Upper lobe of left lung (tissue), 6 donors: ENCODE results near the gene C11orf58. TPM values are rescaled to one million over a fixed set of nuclear protein-coding genes. Genes with fewer than 3 reads are reported as not detected.
A peak's percentile ranks its signal among the peaks of the same experiment; 100 is the strongest.

Experiments
- ATAC-seq, 2 donors: fragments of 200-7000 bp; cut with Tn5 transposase; one replicate each; pipeline ENCODE4 v1.9.1; 2022; ENCODE audit warnings: mild to moderate bottlenecking in 2 of 2, moderate library complexity in 2 of 2; ENCODE audit not compliant: low FRiP score in 2 of 2
- DNase-seq, 2 donors: peaks; one replicate each; pipeline ENCODE4 v3.0.0-alpha.2; 2019 to 2020
- H3K27ac ChIP-seq, 4 donors: fragments of 200-600 bp; sonication (generic); one replicate each; pipeline ENCODE4 v1.5.1; 2016 to 2019
- H3K27me3 ChIP-seq, 4 donors: fragments of 200-600 bp; sonication (generic); one replicate each; pipeline ENCODE4 v1.5.1; 2017 to 2019
- H3K36me3 ChIP-seq, 4 donors: fragments of 200-600 bp; sonication (generic); one replicate each; pipeline ENCODE4 v1.5.1; 2016 to 2019
- H3K4me1 ChIP-seq, 4 donors: fragments of 200-600 bp; sonication (generic); one replicate each; pipeline ENCODE4 v1.5.1; 2018 to 2019
- H3K4me3 ChIP-seq, 4 donors: fragments of 200-600 bp; sonication (generic); one replicate each; pipeline ENCODE4 v1.5.1; 2017 to 2019; ENCODE audit warnings: mild to moderate bottlenecking in 2 of 4, moderate library complexity in 1 of 4
- H3K9me3 ChIP-seq, 4 donors: fragments of 200-600 bp; sonication (generic); one replicate each; pipeline ENCODE4 v1.5.1; 2018 to 2019
- CTCF ChIP-seq, 6 experiments: fragments of 450-650 bp in 4 of 6; fragments of 200-600 bp in 2 of 6; sonication (generic) in 2 of 6; IDR thresholded peaks; one replicate each; pipeline ENCODE4 v1.5.1; 2016 to 2019; ENCODE audit warnings: antibody characterized with exemption in 6 of 6
- EP300 ChIP-seq, 4 donors: sonication (generic); formaldehyde crosslinking; IDR thresholded peaks; one replicate each; pipeline ENCODE4 v1.5.1; 2017; ENCODE audit warnings: antibody characterized with exemption in 4 of 4, control low read depth in 2 of 4
- POLR2A ChIP-seq, 4 donors: fragments of 450-650 bp; IDR thresholded peaks; one replicate each; pipeline ENCODE4 v1.5.1; 2016 to 2017; ENCODE audit warnings: antibody characterized with exemption in 4 of 4, mild to moderate bottlenecking in 2 of 4
- POLR2AphosphoS5 ChIP-seq, 2 donors: sonication (generic); formaldehyde crosslinking; IDR thresholded peaks; one replicate each; pipeline ENCODE4 v1.5.1; 2017; ENCODE audit warnings: antibody characterized with exemption in 2 of 2
- WGBS, 2 donors: methylation state at CpG; one replicate each; pipeline ENCODE4 v1.1.5; 2017 to 2018; 5-methylcytosine and 5-hydroxymethylcytosine counted together
- total RNA-seq, 6 donors: library from RNA; depleted of rRNA in 4 of 6; stranded (reverse); fragments of >200 nt in 4 of 6; gene quantifications; one replicate each; pipeline versions ENCODE4 v1.1.0 to v1.2.1, GENCODE V29; 2016 to 2021
- donor health status: DM: no; HTN: no; CAD: no; lungs with moderate emphysema.
- donor health status: DM: no; HTN: yes; CAD: no; lungs with severe emphysema.

Gene C11orf58
- total RNA-seq, 6 donors from 2014 or later: 99.9 to 179 (median 112) TPM

GRCh38 chr11:16783321-16783801, 44.9 kb downstream of the C11orf58 start:
- H3K27me3 ChIP-seq: no peaks in the 10 kb centered on the region
- no peaks in the 10 kb centered on the region for H3K9me3 ChIP-seq
- no peak overlapping the region for H3K4me3 ChIP-seq
- H3K27ac ChIP-seq: no peak overlapping the region
- ATAC-seq: no peak
- H3K4me1 ChIP-seq: peaks cover 4 to 23% (median 11%) of the 10 kb centered on the region in 4 donors
- peak in 1 of 2 donors; percentile 73 for DNase-seq
- TF ChIP-seq EP300 (IDR thresholded peaks at IDR 0.05) (no peak), POLR2AphosphoS5 (IDR thresholded peaks at IDR 0.05) (no peak), POLR2A (IDR thresholded peaks at IDR 0.05) (no peak), CTCF (IDR thresholded peaks at IDR 0.05) (no peak)
- H3K36me3 ChIP-seq: no peaks in the 10 kb centered on the region
- WGBS, 2 donors: 96% methylated on average over 5 to 20 of the region's 22 CpGs

- no peak for TF ChIP-seq CTCF (IDR thresholded peaks at IDR 0.05)
- no peak for TF ChIP-seq EP300 (IDR thresholded peaks at IDR 0.05)
- TF ChIP-seq POLR2AphosphoS5 (IDR thresholded peaks at IDR 0.05): no peak
- no peak for TF ChIP-seq POLR2A (IDR thresholded peaks at IDR 0.05)
- 69 to 88% methylated on average over 2 of the region's 2 CpGs for WGBS, 2 donors
- Histone ChIP-seq H3K4me3 (no peak overlapping the region), H3K9me3 (no peaks in the 10 kb centered on the region), H3K4me1 (peaks cover 12 to 30% (median 16%) of the 10 kb centered on the region in 4 donors), H3K27ac (no peak overlapping the region), H3K36me3 (peaks cover 0 to 4% (median 0%) of the 10 kb centered on the region in 4 donors), H3K27me3 (no peaks in the 10 kb centered on the region)
- DNase-seq: no peak
- ATAC-seq: no peak
Measured at GRCh38 chr11:16784097-16784496, 45.6 kb downstream of the C11orf58 start.

GRCh38 chr11:16784666-16785065, 46.2 kb downstream of the C11orf58 start:
- peaks cover 0 to 5% (median 0%) of the 10 kb centered on the region in 4 donors for H3K36me3 ChIP-seq
- H3K4me1 ChIP-seq: peaks cover 13 to 36% (median 16%) of the 10 kb centered on the region in 4 donors
- no peak for TF ChIP-seq CTCF (IDR thresholded peaks at IDR 0.05)
- no peak for TF ChIP-seq EP300 (IDR thresholded peaks at IDR 0.05)
- TF ChIP-seq POLR2A (IDR thresholded peaks at IDR 0.05): no peak
- TF ChIP-seq POLR2AphosphoS5 (IDR thresholded peaks at IDR 0.05): no peak
- no peaks in the 10 kb centered on the region for H3K27me3 ChIP-seq
- WGBS, 2 donors: 58 to 75% methylated on average over 2 of the region's 2 CpGs
- H3K9me3 ChIP-seq: no peaks in the 10 kb centered on the region
- DNase-seq (no peak), ATAC-seq (no peak)
- no peak overlapping the region for H3K27ac ChIP-seq
- H3K4me3 ChIP-seq: no peak overlapping the region

DNA sequence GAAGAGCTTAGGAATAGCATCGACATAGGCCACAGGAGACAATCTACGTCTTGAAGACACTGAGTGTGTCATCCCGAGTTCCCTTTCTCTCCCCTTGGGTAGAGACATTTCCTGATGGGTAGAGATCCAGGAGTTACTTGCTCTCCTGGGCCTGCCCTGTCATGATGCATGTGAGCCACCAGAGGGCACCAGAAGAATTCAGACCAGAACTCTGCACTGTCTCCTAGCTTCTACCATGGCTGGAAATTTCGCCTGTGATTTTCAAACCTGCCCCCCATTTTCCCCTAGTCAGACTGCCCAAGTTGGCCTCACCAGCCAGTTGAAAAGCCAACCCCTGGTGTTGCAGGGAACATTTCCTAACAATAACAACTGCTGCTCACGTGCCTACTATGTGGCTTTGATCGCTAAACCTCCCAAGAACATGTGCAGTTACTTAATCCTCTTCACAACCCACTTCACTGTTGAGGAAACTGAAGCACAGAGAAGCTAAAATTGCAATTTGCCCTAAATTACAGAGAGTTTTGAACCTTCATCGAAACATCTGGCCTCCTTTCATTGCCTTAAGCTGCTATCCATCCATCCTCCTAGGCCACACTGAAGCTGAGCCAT, 47.2 kb downstream of the C11orf58 start:
- no peak overlapping the region for H3K4me3 ChIP-seq
- ATAC-seq (peak; percentile 66 to 81), DNase-seq (peak in 1 of 2 donors; percentile 62)
- TF ChIP-seq EP300 (IDR thresholded peaks at IDR 0.05): no peak
- TF ChIP-seq CTCF (IDR thresholded peaks at IDR 0.05): peak; percentile 81 to 92 (median 83)
- TF ChIP-seq POLR2A (IDR thresholded peaks at IDR 0.05): no peak
- no peaks in the 10 kb centered on the region for H3K9me3 ChIP-seq
- WGBS, 2 donors: 35 to 61% methylated on average over 4 to 7 of the region's 7 CpGs
- no peaks in the 10 kb centered on the region for H3K27me3 ChIP-seq
- peaks cover 0 to 5% (median 0%) of the 10 kb centered on the region in 4 donors for H3K36me3 ChIP-seq
- H3K4me1 ChIP-seq: peaks cover 13 to 41% (median 20%) of the 10 kb centered on the region in 4 donors
- peak overlapping the region in 1 of 4 donors; percentile 55 for H3K27ac ChIP-seq

GRCh38 chr11:16786131-16786530, 47.7 kb downstream of the C11orf58 start:
- no peaks in the 10 kb centered on the region for H3K27me3 ChIP-seq
- ATAC-seq: no peak
- peaks cover 18 to 46% (median 24%) of the 10 kb centered on the region in 4 donors for H3K4me1 ChIP-seq
- H3K27ac ChIP-seq: peak overlapping the region in 2 of 4 donors; percentile 20 to 55
- TF ChIP-seq CTCF (IDR thresholded peaks at IDR 0.05) (no peak), EP300 (IDR thresholded peaks at IDR 0.05) (no peak), POLR2A (IDR thresholded peaks at IDR 0.05) (no peak), POLR2AphosphoS5 (IDR thresholded peaks at IDR 0.05) (no peak)
- H3K36me3 ChIP-seq: peaks cover 0 to 10% (median 2%) of the 10 kb centered on the region in 4 donors
- no peak overlapping the region for H3K4me3 ChIP-seq
- 80 to 81% methylated on average over 6 of the region's 6 CpGs for WGBS, 2 donors
- no peak for DNase-seq
- no peaks in the 10 kb centered on the region for H3K9me3 ChIP-seq
